GM11168 (cell line): ENCODE results near the gene UTP4.

Experiments
- in situ Hi-C: fragments of 300-500 bp; cut with MboI; formaldehyde crosslinking; loops from one replicate; pipeline ENCODE4 v1.12.0; 2022; ENCODE audit warnings: low sequenced_read_pairs; ENCODE audit not compliant: unreplicated experiment

The UTP4 gene

GRCh38 chr16:69132424-69133252 lies at the start of gene UTP4, which contains the start of gene CHTF8:
TSS of gene UTP4 (plus strand) at chr16:69132649. CDS start at chr16:69133460, 811 bp downstream.
TSS of gene CHTF8 (minus strand) at chr16:69132588. CDS start at chr16:69121458, 11,130 bp downstream.
- in situ Hi-C loops = no loop called here

- in situ Hi-C loops = no loop called here
Measured at GRCh38 chr16:69083306-69083941, 49.0 kb upstream of the UTP4 start.

GRCh38 chr16:69084289-69084688 lies 48.2 kb upstream of the UTP4 start:
- in situ Hi-C loops = no loop called here

GRCh38 chr16:69085032-69085695 lies 47.3 kb upstream of the UTP4 start:
- in situ Hi-C loops = no loop called here

GRCh38 chr16:69087161-69087581 lies 45.3 kb upstream of the UTP4 start:
- in situ Hi-C loops = no loop called here

- in situ Hi-C loops = no loop called here
Measured at GRCh38 chr16:69088684-69089083, 43.8 kb upstream of the UTP4 start.

- in situ Hi-C loops = no loop called here
Measured at GRCh38 chr16:69089091-69089910, 43.1 kb upstream of the UTP4 start.

GRCh38 chr16:69093974-69094373 lies 38.5 kb upstream of the UTP4 start:
- in situ Hi-C loops = no loop called here

- in situ Hi-C loops = no loop called here
Measured at GRCh38 chr16:69094501-69094900, 37.9 kb upstream of the UTP4 start.

GRCh38 chr16:69095193-69095592 lies 37.3 kb upstream of the UTP4 start:
- in situ Hi-C loops = no loop called here

GRCh38 chr16:69100071-69100691 lies 32.3 kb upstream of the UTP4 start:
- in situ Hi-C loops = loop anchor here (25.0 kb wide), 1 partner anchor 388 kb away; no protein-coding TSS in a partner anchor

- in situ Hi-C loops = loop anchor here (25.0 kb wide), 1 partner anchor 393 kb away; no protein-coding TSS in a partner anchor
Measured at GRCh38 chr16:69105501-69106361, 26.7 kb upstream of the UTP4 start, which contains the start of gene HAS3. TSS of gene HAS3 (plus strand) at chr16:69105653. CDS start at chr16:69109396, 3,743 bp downstream.

GRCh38 chr16:69106491-69107315 lies 25.7 kb upstream of the UTP4 start:
- in situ Hi-C loops = loop anchor here (25.0 kb wide), 1 partner anchor 394 kb away; no protein-coding TSS in a partner anchor

- in situ Hi-C loops = loop anchor here (25.0 kb wide), 1 partner anchor 395 kb away; no protein-coding TSS in a partner anchor
Measured at GRCh38 chr16:69107316-69107962, 25.0 kb upstream of the UTP4 start.

GRCh38 chr16:69108064-69108904 lies 24.2 kb upstream of the UTP4 start:
- in situ Hi-C loops = loop anchor here (25.0 kb wide), 1 partner anchor 396 kb away; no protein-coding TSS in a partner anchor

- in situ Hi-C loops = loop anchor here (25.0 kb wide), 1 partner anchor 397 kb away; no protein-coding TSS in a partner anchor
Measured at GRCh38 chr16:69108905-69109252, 23.6 kb upstream of the UTP4 start.
